Esophagus muscularis mucosa (tissue), 4 donors: ENCODE results near the gene POLR3C. TPM values are rescaled to one million over a fixed set of nuclear protein-coding genes. Genes with fewer than 3 reads are reported as not detected.
A peak's percentile ranks its signal among the peaks of the same experiment; 100 is the strongest.

Experiments used
- DNase-seq: peaks from one replicate; pipeline ENCODE4 v3.0.0-alpha.2; 2017; ENCODE audit errors: extremely low spot score
- H3K27ac ChIP-seq, 4 donors: fragments of 200-600 bp; sonication (generic); replicated peaks in 1 of 4; 1 replicate in 3 of 4; 2 replicates in 1 of 4; pipeline ENCODE4 v1.5.1; 2016 to 2019; ENCODE audit warnings: mild to moderate bottlenecking in 1 of 4
- H3K27me3 ChIP-seq, 4 donors: fragments of 200-600 bp; sonication (generic); one replicate each; pipeline versions ENCODE4 v1.5.1 to v1.6.0; 2016 to 2019
- H3K36me3 ChIP-seq, 4 donors: fragments of 200-600 bp; sonication (generic); one replicate each; pipeline ENCODE4 v1.5.1; 2016 to 2019
- H3K4me1 ChIP-seq, 4 donors: fragments of 200-600 bp; sonication (generic); one replicate each; pipeline ENCODE4 v1.5.1; 2016 to 2019
- H3K4me3 ChIP-seq, 4 donors: fragments of 200-600 bp; sonication (generic); 1 replicate in 2 of 4; 2 replicates in 2 of 4; pipeline ENCODE4 v1.5.1; 2016 to 2019; ENCODE audit warnings: mild to moderate bottlenecking in 4 of 4, moderate library complexity in 1 of 4
- H3K9me3 ChIP-seq, 4 donors: fragments of 200-600 bp; sonication (generic); 1 replicate in 3 of 4; 2 replicates in 1 of 4; pipeline ENCODE4 v1.5.1; 2016 to 2019
- CTCF ChIP-seq, 3 experiments: fragments of 200-600 bp in 2 of 3; fragments of 450-650 bp in 1 of 3; sonication (generic) in 2 of 3; IDR thresholded peaks; one replicate each; pipeline ENCODE4 v1.5.1; 2017 to 2019; ENCODE audit warnings: antibody characterized with exemption in 3 of 3, mild to moderate bottlenecking in 2 of 3, moderate library complexity in 1 of 3
- EP300 ChIP-seq: sonication (generic); formaldehyde crosslinking; IDR thresholded peaks from one replicate; pipeline ENCODE4 v1.6.1; 2017; ENCODE audit warnings: antibody characterized with exemption
- POLR2A ChIP-seq: fragments of 450-650 bp; IDR thresholded peaks from one replicate; pipeline ENCODE4 v1.6.1; 2017; ENCODE audit warnings: antibody characterized with exemption, moderate library complexity, mild to moderate bottlenecking, low read depth
- POLR2AphosphoS5 ChIP-seq, 2 donors: sonication (generic); formaldehyde crosslinking; IDR thresholded peaks; one replicate each; pipeline ENCODE4 v1.6.1; 2017; ENCODE audit warnings: antibody characterized with exemption in 2 of 2
- WGBS: methylation state at CpG from one replicate; pipeline ENCODE4 v1.1.5; 2018; 5-methylcytosine and 5-hydroxymethylcytosine counted together
- intact Hi-C: fragments of 100-400 bp; cut with DNase I; formaldehyde crosslinking; loops from one replicate; pipeline ENCODE4 v1.15.1; 2023
- small RNA-seq, 3 donors: library from RNA; depleted of rRNA; stranded (forward); fragments of <200 nt; gene quantifications; one replicate each; pipeline ENCODE3, GENCODE V24; 2016
- total RNA-seq, 4 donors: library from RNA; depleted of rRNA; stranded (reverse); fragments of >200 nt; gene quantifications; one replicate each; pipeline versions ENCODE4 v1.1.0 to v1.2.1, GENCODE V29; 2016

The POLR3C gene
- total RNA-seq, 4 donors from 2014 or later = 22.3 to 34.1 (median 27.8) TPM

DNA sequence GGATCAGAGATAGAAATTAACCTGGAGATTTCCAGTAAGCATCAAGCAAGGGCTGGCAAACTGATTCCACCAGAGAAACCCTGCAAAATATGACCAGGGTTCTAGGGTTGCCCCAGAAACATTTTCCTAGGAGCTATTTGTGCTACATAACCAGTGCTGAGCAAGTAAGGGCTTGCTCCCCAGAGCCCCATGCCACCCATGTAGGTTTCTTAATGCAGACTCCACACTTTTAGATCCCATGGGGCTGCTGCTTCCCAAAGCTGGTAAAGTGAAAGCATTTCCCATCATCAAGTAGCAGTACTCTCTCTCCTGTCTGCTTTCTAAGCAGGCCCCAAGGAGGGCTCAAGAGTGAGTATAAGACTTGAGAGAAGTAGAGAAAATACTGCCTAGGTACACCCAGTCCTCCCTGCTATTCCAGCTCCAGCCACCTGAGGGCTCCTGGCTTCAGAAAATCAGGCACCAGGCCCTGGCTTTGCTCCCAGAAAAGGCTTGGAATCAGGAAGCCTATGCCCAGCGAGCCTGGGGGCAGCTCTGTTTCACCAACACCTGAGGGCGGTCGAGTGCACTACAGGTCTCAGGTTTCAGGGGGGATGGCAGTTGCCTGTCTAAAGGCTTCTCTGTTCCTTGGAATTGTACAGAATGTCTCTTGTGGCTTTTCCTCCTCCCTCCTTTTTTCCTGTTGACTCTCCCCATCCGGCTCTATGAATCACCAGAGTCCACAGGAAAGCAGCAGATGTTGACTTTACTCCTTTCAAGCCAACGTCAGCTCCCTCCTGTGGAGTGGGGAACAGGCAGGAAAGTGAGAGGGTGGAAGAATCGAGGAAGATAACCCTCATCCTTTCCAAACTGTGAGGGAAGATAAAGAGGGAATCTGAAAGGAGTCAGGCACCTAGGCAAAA lies 67.8 kb downstream of the POLR3C start:
- intact Hi-C loops = loop anchor here (1.0 kb wide), 2 partner anchors 19 to 121 kb away; no protein-coding TSS in a partner anchor
- peak; percentile 98 for DNase-seq
- H3K4me1 ChIP-seq = peaks cover 21 to 25% (median 23%) of the 10 kb centered on the region in 4 donors
- 0% methylated on average over 3 of the region's 6 CpGs for WGBS
- H3K27me3 ChIP-seq = no peaks in the 10 kb centered on the region
- peak overlapping the region; percentile 17 to 42 (median 34) for H3K4me3 ChIP-seq
- no peaks in the 10 kb centered on the region for H3K36me3 ChIP-seq
- peak overlapping the region; percentile 76 to 84 (median 80) for H3K27ac ChIP-seq
- no peak for TF ChIP-seq EP300
- peak; percentile 75 to 86 for TF ChIP-seq POLR2AphosphoS5 (IDR thresholded peaks at IDR 0.05)
- no peak for TF ChIP-seq POLR2A
- peak; percentile 89 to 100 (median 99) for TF ChIP-seq CTCF (IDR thresholded peaks at IDR 0.05)
- H3K9me3 ChIP-seq = no peaks in the 10 kb centered on the region

DNA sequence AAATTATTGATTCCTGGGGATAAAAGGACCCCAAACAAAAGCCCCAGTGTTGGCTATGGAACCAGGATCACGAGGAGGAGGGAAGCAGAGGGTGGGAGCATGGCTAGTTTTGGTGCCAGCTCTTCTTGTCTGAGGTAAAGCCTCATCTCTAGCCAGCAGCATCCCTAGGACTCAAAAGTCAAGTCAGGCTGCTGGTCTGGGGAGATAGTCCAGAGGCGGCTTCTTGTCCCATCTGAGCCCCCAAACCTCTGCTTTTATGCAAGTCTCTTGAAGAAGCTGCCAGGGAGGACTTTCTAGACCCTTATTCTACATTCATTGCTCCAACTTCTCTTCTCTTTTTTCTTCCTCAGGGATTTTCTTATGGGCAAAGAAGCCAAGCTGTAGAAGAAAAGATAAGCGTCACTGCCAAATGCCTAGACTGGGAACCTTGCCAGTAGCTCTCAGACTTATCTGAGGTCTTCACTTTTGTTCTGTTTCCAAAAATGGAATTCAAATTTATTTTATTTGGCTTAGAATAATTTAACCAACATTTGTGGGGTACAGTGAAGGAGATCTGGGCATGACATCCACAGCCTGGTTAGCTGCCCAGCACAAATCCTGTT lies 68.6 kb downstream of the POLR3C start:
- intact Hi-C loops = loop anchor here (1.0 kb wide), 2 partner anchors 19 to 121 kb away; no protein-coding TSS in a partner anchor
- Histone ChIP-seq H3K27me3 (no peaks in the 10 kb centered on the region), H3K4me3 (peak overlapping the region in 3 of 4 donors; percentile 32 to 42 (median 36)), H3K27ac (peak overlapping the region; percentile 76 to 84 (median 80)), H3K4me1 (peaks cover 21 to 25% (median 23%) of the 10 kb centered on the region in 4 donors), H3K9me3 (no peaks in the 10 kb centered on the region), H3K36me3 (no peaks in the 10 kb centered on the region)
- WGBS = 53% methylated on average over 3 of the region's 3 CpGs
- no peak for DNase-seq
- TF ChIP-seq POLR2AphosphoS5 (IDR thresholded peaks at IDR 0.05) (no peak), CTCF (IDR thresholded peaks at IDR 0.05) (no peak), POLR2A (no peak), EP300 (no peak)

DNA sequence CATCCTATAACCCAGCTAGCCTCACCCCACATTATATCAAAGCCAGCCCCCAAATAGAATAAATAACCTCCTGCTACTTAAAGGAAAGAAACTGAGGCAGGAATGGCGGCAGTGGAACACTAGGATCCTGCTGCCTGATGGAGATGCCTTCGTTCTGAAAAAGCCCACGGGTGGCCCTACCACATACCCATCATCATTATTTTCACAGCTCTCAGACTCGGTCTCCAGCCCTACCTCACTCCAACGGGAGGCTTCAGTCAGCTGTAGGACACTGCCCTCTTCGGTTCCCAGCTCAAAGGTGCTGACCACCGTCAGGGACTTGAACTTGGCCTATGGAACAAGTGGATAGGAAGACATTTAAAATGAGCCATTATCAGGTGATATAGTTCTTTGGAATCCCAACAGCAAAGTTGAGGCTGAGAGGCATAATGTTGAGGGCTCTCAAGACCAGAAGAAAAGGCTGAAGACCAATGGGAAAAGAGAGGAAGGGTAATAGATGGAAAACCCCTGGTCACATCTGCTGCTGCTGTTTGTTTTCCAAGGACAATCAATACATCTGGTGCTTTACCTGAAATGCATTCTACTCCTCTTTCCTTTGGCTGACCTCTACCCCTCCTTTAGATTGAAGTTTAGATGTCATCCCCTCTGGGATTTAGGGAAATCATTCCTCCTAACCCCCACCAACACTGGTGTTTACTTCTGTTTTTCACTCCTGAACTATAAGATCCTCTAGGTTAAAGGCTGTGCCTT lies 69.5 kb downstream of the POLR3C start:
- intact Hi-C loops = no loop called here
- no peak overlapping the region for H3K4me3 ChIP-seq
- no peaks in the 10 kb centered on the region for H3K9me3 ChIP-seq
- no peaks in the 10 kb centered on the region for H3K27me3 ChIP-seq
- H3K27ac ChIP-seq = peak overlapping the region in 3 of 4 donors; percentile 76 to 84 (median 78)
- H3K4me1 ChIP-seq = peaks cover 21 to 25% (median 23%) of the 10 kb centered on the region in 4 donors
- TF ChIP-seq POLR2AphosphoS5 (IDR thresholded peaks at IDR 0.05) (no peak), CTCF (IDR thresholded peaks at IDR 0.05) (no peak), POLR2A (no peak), EP300 (no peak)
- DNase-seq = no peak
- no peaks in the 10 kb centered on the region for H3K36me3 ChIP-seq
- 91% methylated on average over 7 of the region's 7 CpGs for WGBS

Small RNA genes lying within 50 kb of the gene (small RNA-seq; reads per million reads assigned to genes)
- 0 reads per million in 3 donors for gene MIR6736

Other genes starting within 250 kb of the POLR3C start
- 10 to 100 TPM; 14.3 to 21.6 (median 16.0) TPM for gene GPR89A, start 216.2 kb upstream of the POLR3C start, total RNA-seq
- gene PDZK1, start 116.8 kb upstream of the POLR3C start, total RNA-seq = under 1 TPM in 1 of 4 donors, not detected in 3; 0.75 TPM
- under 1 TPM in 1 of 4 donors, not detected in 3; 0.26 TPM for gene CD160, start 104.7 kb upstream of the POLR3C start, total RNA-seq
- gene RNF115, start 105 bp upstream of the POLR3C start, total RNA-seq = 10 to 100 TPM; 37.8 to 46.3 (median 40.3) TPM
- 1 to 10 TPM; 1.2 to 3.6 (median 1.6) TPM for gene NUDT17, start 21.4 kb downstream of the POLR3C start, total RNA-seq
- gene PIAS3, start 34.9 kb downstream of the POLR3C start, total RNA-seq = 10 to 100 TPM; 11.9 to 25.3 (median 22.9) TPM
- 10 to 100 TPM in 2 of 4 donors, 1 to 10 TPM in 2; 4.0 to 11.1 (median 8.4) TPM for gene ANKRD35, start 61.7 kb downstream of the POLR3C start, total RNA-seq
- gene ITGA10, start 85.8 kb downstream of the POLR3C start, total RNA-seq = 1 to 10 TPM; 1.7 to 7.2 (median 3.8) TPM
- gene PEX11B, start 94.5 kb downstream of the POLR3C start, total RNA-seq = 10 to 100 TPM; 18.3 to 21.2 (median 20.0) TPM
- 100 to 1,000 TPM in 1 of 4 donors, 10 to 100 TPM in 3; 42.8 to 119 (median 69.7) TPM for gene RBM8A, start 103.3 kb downstream of the POLR3C start, total RNA-seq
- 10 to 100 TPM; 33.2 to 55.0 (median 41.7) TPM for gene LIX1L, start 133.8 kb downstream of the POLR3C start, total RNA-seq
- gene ANKRD34A, start 140.4 kb downstream of the POLR3C start, total RNA-seq = 1 to 10 TPM in 3 of 4 donors, under 1 TPM in 1; 0.66 to 1.7 (median 1.3) TPM
- 10 to 100 TPM; 29.0 to 41.5 (median 35.5) TPM for gene POLR3GL, start 140.5 kb downstream of the POLR3C start, total RNA-seq
- gene TXNIP, start 172.4 kb downstream of the POLR3C start, total RNA-seq = 1,000 to 10,000 TPM; 1,186 to 4,171 (median 2,482) TPM
- gene HJV, start 197.5 kb downstream of the POLR3C start, total RNA-seq = not detected